Fibroblast of skin of back (primary cell): ENCODE measurements around the gene NFIB.

ENCODE experiments used
- DNase-seq: peaks from one replicate; pipeline ENCODE4 v3.0.0-alpha.2; 2013

Gene NFIB

DNA sequence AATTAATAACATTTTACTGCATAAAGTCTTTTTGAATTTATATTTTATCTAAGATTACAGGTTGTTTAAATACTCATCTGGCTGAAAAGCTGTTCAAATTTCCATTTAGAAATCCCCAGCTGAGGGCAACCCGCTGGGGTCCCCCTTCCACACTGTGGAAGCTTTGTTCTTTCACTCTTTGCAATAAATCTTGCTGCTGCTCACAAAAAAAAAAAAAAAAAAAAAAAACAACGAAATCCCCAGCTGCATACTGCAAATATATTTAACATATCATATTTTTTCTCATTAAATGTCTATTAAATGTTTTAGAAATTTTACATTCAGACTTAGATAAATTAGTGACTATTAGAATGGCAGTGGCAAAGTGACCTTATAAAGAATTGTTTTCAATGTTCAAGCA, 172.2 kb downstream of the NFIB start:
- no peak for DNase-seq

DNA sequence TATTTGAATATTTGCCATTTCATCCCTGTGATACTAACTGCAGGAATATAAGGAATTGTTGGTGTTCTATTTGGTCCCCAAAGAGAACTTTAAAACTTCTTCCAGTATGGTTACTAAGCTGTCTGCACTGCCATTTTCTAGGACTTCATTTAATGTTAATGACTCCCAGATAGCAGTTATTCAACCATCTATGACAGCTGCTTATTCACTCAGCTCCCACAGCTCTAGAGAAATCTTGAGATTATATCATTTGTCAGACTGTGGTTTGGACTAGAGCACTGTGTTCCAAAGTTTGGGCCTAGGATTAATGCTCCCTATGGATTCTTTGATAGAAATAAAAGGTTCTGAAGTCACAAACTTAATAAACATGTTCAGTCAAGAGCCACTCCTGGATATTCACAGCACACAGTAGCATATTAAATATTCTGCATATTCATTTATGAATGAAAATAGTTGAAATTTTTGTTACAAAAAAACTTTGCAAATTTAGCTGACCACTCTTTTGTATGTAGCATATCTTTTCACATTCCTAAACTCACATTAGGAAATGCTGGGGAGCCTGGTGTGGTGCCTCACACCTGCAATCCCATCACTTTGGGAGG, 173.7 kb downstream of the NFIB start:
- no peak for DNase-seq

- no peak for DNase-seq
Observed at GRCh38 chr9:14139287-14139686, 174.7 kb downstream of the NFIB start.

DNA sequence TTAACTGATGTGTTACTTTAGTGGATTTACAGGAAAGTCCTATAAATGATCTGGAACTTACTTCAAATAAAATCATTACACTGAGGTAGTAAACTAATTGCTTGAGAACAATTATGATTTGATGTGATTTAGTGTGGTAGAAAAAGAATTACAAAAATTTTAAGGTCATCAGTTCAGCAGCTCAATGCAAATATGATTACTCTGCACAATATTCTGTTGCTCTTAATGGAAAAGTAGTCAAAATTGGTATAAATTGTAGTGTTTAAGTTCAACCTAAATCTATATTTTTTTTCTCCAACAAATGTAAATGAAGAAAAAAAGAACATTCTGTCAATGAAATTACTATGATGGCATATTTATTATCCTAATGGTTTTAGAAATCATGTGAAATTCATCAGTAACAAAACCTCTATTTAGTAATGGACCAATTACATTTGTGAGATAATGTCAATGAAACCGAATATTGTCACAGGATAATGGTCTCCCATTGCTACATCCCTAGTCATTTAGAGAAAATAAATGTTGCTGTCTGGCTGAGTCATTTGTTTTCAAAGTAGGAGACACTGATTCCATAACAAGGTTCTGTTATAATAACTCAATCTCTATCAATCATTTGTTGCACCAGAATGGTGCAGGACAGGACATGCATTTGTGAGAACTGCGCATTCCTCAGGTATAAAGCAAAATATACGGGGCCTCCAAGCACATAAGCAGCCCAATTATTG, 177.1 kb downstream of the NFIB start:
- DNase-seq = no peak

DNA sequence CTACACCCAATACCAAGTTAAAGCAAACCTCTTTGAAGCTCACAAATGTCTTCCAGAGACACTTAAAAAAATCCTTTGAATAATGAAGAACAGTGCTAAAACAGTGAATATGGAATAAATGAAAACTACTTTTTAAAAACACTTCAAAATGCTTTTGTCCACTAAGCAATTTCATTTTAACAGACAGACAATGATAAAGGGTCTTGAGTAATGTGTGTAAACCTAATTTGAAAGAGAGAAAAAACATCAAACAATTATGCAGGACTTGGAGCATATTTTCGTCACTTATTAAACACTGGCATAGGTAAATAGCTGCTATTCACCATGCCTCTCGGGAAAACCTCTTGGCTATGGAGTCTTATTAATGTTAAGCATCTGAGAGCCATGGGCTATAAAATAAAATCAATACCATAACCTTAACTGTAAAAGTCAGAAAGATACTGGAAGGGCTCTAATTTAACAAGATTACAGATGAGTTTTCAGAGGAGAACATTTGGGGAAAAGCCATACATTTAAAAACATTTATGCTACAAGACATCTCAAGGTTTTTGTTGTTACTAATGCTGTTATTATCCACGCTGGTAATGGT, 177.8 kb downstream of the NFIB start:
- no peak for DNase-seq

- no peak for DNase-seq
Observed at GRCh38 chr9:14135421-14135820, 178.5 kb downstream of the NFIB start.

DNA sequence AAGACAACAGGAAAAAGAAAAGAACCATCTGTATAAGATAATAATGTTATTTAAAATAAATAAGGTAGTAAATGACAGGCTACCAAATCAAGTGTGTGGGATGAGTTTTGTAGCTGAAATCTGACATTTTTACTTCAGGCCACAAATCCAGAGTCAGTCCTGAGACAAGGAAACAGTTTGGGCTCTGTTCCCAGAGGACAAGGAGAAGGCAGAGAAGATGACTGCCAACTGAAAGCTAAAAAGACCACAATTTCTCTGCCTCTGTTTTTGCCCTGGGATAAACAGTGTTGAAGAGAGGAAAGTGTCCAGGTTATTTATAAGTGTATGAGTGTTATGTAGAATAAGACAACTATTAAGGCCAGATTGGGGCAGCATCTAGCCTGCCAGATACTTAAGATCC, 180.5 kb downstream of the NFIB start:
- no peak for DNase-seq

DNA sequence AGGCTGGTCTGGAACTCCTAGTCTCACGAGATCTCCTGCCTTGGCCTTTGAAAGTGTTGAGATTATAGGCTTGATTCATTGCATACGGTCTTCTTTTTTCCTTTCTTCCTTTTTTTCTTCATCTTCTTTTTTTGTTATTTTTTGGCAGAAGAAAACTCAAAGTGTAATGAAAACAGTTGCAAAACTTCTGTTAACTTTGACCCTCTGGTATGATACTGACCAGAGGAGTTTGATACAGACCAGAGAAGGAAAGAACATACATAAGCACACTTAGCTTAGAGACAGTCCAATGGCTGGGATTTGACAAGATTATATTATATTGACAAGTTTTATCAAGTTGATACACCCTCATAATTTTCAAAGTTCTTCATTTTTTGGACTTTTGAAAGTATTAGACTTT, 181.2 kb downstream of the NFIB start:
- no peak for DNase-seq

- DNase-seq = no peak
Observed at GRCh38 chr9:14131356-14132088, 182.4 kb downstream of the NFIB start.

- DNase-seq = no peak
Observed at GRCh38 chr9:14127656-14128055, 186.3 kb downstream of the NFIB start.

DNA sequence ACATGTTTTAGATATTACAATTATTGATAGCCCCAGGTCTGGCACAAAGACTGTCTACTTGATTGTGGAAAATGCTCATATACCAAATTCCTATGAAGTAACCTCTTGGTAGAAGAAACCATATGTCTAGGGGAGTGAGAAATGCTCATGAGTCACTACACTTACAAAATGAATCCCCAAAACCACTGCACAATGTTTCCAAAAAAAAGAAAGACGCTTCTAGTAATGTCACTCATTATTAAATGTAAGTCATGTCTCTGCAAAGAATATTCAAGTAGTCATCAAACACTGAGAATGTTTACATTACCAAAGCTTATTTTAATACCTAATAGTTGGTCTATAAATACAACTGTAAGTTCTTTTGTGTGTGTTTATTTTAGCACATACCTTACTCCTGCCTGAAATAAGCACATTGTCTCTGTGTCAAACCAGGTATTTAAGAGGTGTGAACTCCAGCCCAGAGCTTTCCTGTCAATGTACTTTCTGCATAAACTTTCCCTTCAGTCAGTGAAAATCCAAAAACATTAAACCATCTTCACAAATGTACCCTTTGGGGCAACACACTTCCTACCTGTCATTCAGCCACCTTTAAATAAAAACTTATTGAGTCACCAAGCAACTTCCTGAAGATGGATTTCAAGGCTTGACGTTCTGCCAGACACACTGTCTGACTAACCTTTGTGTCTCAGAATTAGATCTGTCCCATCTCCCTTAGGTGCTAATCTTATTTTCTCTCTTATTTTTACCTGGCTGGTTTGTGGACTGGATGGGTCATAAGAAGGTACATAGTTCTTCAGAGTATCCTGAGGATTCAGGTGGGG, 194.0 kb downstream of the NFIB start:
- peak; percentile 19 for DNase-seq

GRCh38 chr9:14112226-14112625, 201.7 kb downstream of the NFIB start:
- no peak for DNase-seq

DNA sequence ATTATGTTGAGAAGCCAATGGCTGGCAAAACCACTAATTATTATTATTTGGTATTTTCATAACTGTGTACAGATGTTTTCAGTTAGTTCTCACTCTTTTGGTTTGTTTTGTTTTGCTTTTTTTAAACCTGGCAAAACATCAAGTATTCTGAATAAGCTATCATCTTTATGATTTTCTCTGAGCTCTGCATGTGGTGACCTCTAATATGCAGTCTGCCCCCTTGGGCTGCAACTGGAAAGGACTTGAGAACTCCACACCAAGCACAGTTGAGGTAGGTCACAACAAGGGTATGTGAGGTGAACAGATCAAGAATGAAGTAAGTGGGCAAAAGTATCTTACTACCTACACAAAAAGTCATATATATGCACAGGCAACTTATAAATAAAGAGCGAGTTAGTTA, 202.2 kb downstream of the NFIB start:
- DNase-seq = peak; percentile 22

- no peak for DNase-seq
Observed at GRCh38 chr9:14107977-14108376, 206.0 kb downstream of the NFIB start.

DNA sequence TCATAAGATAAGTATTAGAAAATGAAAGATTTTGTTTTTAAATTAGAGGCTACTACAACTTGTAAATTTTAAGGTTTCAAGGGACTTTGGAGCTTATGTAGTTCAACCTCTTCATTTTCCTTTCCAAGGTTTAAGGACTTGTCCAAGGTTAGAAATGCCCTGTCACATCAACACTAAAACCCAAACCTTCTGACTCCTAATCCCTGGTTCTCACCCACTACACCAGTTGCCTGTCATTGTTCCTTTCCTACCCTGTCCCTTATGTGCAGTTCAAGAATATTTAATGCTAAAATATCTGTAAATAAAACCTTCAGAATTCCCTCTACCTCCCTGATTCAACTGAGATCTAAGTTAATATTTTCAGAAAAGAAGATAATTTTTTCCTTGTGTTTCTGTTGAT, 206.4 kb downstream of the NFIB start:
- DNase-seq = no peak

GRCh38 chr9:14106699-14107098, 207.2 kb downstream of the NFIB start:
- DNase-seq = no peak

GRCh38 chr9:14104496-14104895, 209.4 kb downstream of the NFIB start:
- no peak for DNase-seq

DNA sequence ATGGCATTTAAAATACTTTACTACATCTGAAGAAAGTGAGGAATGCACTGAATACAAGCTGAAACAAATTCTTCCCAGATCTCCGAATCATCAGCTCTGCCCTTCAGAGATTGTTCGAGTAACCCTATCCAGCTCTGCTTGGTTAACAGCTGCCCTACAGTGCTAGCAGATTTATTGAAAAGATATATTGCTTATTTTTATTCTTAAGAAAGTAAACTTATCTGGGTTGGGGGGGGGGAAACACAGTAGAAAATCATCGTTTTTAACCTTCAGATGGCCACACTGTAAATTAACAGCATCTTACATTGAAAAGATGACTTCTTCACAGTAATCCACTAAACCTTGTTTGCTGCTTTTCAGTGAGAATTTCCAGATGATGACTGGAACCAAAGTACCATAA, 210.8 kb downstream of the NFIB start:
- no peak for DNase-seq

GRCh38 chr9:14099737-14100136, 214.2 kb downstream of the NFIB start:
- no peak for DNase-seq

GRCh38 chr9:14098486-14099180, 215.3 kb downstream of the NFIB start:
- no peak for DNase-seq

GRCh38 chr9:14097666-14098415, 216.1 kb downstream of the NFIB start:
- DNase-seq = peak; percentile 4
